Measurements from ENCODE around the gene SLC41A2.

DNA sequence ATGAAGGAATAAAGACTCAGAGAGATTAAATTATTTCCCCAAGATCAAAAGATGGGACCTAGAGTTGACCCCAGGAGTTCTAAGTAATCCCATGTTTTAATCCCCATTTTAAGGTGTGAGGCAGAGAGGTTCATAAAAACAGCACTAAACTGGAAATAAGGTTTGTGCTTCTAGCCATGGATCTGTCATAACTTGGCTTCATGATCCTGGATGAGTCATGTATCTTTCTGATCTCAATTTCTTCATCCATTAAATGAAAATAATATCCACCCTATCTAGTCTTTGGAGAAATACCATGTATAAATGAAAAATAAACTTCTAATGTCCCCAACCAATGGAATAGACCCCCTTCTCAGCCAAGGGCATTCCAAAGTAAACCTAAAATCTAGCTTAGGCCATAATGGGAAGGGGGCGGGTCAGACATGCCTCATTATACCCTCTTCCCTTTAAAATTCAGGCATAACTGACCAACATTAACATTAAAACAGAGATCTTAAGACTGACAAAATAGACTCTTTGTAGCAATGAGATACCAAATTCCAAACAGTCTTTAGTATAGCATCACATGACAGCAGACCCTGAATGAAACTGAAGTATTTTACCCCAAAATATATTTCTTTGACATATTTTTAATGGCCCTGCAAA is 47.8 kb downstream of the SLC41A2 start:
- TF ChIP-seq CTCF (conservative IDR thresholded peaks at IDR 0.05 in 1 of 2, IDR thresholded peaks at IDR 0.05 in 1 of 2; ENCODE audit: low read depth in 1 of 2, low read length in 2 of 2) (no peak), EZH2 (IDR thresholded peaks at IDR 0.05; ENCODE audit: low read length, missing control alignments) (no peak)
